ENCODE measurements around the gene CHCHD3.

CHCHD3 gene

DNA sequence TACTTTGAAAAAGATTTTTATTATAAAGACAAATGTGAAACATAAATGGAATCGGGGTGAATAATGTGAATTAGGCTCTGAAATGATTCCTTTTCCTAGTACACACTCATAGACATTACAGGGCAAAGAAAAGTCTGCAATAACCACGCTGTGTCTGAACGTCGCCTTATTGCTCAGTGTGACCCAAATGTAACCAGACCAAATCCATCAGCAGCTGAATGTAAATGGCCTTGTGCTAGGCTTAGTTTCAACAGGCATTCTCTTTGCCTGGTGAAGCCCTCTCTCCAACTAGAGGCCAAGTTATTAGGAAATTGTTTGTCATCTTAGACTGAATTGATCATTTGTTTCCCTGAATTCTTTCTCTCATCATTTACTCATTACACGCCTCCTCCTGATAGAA lies 225.5 kb downstream of the CHCHD3 start:
- DNase-seq: no peak

DNA sequence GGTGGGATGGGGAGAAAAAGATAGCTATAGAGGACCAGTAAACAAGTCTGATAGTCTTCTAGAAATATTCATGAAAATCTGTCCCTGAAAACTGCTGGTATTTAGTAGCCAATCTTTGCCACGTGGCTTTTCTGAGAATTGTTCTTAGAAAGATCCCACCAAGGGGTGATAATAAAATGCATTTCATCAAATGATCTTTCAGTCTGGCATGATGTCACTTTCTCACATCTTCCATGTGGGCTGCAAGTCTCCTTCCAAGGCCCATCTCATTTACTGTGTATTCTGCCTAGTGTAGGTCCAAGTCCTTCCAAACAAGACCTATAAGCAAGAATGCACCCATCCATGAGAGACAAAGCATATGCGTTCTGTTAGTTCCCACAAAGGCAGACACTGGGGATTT lies 226.0 kb downstream of the CHCHD3 start:
- DNase-seq: no peak

DNA sequence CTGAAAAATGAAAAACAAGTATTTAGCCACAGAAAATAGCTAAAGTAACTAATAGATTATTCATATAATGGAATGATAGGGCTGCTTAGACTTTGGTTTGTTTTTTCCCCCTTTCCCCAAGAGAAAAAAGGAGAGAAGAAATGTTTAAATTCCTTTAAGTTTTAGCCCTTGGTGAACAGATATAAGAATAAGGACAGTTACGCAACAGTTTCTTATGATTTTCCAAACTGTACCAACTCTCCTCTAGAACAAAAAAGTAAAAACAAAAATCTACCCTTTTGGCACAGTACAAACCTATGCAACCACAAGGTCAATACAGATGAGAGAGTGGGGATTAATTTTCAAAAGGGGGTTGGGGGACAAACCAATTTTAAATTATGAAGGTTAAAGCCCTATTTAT lies 227.7 kb downstream of the CHCHD3 start:
- no peak for DNase-seq

DNA sequence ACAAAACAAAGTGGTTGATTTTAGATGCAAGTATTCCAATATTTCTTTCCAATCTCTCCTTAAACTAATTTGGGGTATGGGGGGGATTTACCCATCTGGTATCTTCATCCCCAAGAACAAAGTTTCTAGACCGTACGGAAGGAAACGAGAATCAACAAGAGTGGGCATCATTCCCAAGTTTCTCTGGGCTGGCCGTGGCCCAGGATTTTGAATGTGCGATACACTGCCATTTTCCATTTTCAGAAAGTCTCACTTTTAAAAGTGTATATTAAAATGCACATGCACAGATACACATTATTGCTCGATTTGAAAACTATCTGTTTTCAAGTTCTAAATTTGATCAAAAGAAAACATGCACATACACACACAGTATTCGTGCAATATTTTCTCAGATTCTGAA lies 234.5 kb downstream of the CHCHD3 start:
- DNase-seq: no peak

DNA sequence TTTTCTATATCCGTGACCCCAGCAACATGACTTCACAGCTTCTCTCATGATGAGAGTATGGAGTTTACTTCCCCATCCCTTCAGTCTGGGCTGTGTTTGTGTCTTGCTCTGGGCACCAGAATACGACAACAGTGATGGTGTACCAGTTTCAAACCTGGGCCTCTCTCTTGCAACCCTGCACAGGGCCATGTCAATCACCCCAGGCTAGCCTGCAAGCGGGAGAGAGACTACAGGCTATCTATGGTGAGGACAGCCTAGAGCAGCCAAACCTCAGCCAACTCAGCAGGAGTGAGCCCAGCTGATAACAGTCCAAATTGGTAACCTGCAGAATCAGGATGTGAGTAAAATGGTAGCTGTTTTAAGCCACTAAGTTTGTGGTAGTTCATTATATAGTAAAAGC lies 235.8 kb downstream of the CHCHD3 start:
- no peak for DNase-seq

DNA sequence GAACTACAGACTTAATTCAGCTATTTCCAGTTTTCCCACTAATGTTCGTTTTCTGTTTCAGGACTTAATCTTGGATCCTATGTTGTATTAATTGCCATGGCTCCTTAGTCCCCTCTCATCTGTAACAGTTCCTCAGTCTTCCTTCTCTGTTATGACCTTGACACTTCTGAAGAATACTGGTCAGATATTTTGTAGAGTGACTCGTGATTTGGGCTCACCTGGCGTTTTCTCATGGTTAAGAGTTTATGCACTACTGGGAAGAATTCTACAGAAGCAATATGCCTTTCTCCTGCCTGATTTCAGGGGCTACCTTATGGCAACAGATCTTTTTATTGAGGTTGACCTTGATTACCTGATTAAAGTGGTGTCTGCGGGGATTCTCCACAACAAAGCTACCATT lies 239.4 kb downstream of the CHCHD3 start:
- no peak for DNase-seq

DNA sequence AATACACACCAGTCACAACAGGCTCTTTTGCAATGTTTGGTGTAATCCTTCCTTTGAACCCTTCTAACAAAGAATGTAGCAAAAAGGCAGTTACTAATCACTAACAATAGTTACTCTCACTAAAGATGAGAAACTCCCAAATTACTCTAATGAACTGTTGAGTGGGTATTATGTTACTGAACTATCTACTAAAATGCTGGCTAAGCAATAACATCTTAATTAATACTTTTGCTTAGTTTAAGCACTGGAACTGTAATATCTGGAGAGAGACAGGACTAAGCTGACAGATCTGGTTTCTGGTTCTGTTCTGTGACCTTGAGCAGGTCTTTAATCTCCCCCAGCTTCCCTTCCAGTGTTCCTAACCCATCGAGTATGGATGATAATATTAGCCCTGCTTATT lies 241.7 kb downstream of the CHCHD3 start:
- no peak for DNase-seq

DNA sequence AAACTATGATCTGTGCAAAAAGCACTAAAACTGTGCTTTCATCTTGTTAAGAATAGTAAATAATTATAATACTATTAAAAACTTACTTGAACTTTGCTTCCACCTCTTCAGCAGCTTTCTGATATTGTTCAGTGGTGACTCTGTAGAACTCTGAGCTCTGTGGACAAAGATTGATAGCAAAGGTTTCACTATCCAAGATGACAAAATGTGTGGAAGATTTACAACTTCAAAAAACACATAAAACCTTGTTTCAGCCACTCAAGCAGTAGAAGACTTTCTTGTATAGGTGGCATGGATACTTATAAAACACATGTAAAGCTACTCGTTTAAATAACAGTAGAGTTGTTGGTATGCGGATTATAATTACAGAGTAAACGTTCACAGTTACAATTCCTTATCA lies 243.6 kb downstream of the CHCHD3 start:
- DNase-seq: no peak

DNA sequence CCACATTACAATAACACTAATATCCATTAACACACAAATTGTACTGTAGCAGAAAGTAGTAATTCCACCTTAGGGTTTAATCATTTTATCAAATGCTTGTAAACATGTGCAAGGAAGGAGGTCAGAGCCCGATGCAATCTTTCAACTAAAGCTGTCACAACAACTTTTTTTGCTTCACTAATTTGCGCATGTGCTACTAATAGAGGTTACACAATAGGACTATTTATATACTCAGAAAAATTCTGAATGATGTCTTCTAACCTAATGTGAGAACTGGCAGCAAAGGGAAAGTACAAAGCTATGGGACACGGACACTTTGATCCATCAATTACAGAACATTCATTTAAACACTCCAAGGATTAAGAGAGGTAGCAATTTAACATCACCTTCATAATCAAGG lies 244.4 kb downstream of the CHCHD3 start:
- no peak for DNase-seq

DNA sequence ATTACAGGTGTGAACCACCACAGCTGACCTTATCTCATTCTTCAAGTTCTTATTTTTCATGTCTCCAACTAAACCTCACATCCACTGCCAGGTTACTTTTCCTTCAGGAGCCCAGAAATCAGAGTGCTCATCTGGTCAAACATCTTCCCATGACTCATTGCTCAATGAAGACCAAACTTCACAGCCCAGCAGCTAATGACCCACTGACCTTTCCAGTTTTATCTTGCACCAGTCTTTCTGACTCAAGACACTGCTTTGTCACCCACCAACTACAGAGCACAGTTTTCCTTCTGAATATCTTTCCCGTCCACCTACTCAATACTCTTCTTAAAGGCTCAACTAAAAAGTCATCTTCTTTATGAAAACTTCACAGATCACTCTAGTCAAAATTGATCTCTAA lies 245.1 kb downstream of the CHCHD3 start:
- peak; percentile 62 for DNase-seq

DNA sequence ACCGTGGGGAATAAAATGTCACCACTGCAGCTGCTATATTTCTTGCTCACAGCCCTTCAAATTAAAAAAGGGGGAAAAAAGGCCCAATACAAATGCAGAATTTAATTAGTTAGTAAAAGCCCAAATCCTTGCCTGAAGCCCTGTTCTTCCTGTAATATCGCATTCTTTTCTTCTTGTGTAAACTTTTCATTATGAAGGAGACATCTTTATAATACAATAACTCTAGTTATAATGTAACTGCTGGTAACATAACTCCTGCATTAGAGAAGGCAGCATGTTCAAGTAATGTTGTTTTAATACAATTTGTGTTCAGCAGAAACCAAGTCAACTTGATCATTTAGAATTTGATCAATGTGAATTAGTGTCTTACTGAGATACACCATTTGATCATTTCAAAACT lies 250.9 kb downstream of the CHCHD3 start:
- no peak for DNase-seq

DNA sequence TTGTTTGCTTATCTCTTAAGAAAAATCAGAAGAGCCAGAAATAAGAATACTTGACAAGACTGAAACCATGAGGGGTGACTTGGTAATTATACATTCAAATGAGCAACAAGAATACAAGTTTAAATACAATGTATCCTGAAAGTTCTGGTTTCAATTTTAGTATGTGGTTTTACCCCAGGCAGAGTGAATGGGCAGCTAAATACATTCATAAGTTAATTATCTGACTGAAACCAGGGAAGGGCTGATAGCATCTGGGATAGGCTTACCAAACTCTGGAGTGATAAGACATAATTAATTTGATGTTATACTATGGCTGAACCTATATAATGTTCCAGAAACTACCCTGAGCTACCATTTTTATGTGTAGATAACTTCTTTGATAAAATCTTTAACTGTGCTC lies 253.4 kb downstream of the CHCHD3 start:
- DNase-seq: no peak

DNA sequence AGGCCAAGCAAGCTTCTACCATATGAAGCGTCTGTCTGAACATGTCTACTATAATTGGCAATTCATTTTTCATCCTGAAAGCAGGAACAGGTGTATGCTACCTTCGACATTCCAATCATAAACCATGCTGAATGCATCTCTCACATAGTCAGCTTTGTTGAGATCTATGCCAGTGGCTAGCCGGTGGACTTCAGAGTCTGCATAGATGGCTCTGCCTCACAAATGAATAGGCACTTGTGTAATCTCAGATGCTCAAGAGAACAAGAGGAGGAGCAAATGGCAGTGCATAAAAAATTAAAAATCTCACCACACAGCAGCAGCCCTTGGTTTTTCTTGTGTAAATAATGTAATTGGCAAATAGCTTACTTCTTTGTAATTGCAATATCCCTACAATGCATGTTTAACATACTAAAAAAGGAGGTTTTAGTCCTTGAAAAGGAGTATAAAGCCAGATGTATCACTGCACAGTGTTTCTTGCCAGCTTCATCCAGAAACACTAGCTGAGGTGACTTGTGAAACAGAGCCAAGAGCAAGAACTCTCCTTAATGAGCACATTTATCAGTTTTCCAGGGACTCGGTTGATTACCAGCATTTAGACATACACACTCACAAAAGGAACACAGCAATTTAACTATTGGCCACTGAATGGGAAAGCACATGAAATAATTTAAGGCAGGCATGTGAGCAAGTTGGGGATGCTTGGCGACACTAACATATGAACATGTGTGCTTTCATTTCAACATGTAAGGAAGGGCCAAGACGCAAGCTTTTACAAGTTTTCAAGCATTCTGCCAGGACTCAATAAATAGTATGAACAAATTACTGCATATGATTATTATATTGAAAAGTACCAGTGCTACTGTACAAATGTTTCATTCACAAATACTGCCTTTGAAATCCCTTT lies 255.7 kb downstream of the CHCHD3 start:
- DNase-seq: no peak

DNA sequence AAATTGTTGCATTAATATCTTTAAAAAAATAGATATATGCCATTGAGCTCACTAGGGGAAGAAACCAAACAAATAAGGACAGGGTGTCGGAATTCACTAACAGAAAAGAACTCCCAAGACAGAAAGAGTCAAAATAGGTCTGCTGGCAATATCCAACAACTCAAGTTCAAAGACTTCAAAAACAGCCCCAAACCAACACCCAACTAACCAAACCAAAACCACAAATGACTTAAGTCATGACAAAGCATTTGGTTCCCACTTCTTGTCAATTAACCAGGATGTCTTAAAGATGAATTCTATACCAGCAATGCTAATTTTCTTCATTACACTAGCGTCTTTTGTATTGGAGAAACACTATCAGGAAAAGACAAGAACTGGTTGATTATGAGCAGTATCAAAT lies 256.7 kb downstream of the CHCHD3 start:
- DNase-seq: no peak

DNA sequence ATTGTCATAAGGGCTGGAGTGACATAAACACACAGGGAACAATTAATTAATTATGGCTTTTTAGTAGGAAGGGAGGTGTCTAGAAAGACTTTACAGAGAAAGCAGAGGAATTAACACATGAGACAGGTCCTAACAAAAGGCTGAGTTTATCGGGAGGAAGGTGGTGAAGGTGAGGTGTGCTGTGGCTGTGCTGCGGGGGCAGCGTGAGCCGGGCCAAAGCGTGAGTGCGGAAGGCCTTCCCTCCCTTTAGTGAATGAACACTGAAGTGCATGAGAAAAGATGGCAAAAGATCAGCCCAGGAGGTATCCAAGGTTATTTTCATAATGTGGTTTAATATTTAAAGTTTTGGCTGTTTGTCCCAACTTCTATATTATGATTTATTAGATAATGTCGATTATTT lies 262.2 kb downstream of the CHCHD3 start:
- no peak for DNase-seq

DNA sequence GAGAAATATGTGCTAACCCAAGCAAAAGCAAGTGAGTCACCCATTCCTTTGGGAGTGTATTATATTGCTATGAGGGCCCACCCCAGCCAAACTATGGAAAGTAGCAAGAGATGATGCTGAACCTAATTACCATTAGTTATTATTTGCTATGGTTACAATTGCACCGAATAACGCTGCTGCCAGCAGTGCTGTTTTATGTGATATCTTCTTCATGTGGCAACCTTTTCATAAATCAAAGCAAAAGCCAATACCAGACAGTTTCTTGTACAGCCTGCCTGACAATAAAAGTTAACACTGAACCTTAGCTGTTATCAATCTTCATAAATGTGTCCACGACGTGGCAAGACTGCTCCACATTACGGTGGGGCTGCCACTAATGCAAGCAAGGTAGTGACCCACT lies 263.9 kb downstream of the CHCHD3 start:
- no peak for DNase-seq

DNA sequence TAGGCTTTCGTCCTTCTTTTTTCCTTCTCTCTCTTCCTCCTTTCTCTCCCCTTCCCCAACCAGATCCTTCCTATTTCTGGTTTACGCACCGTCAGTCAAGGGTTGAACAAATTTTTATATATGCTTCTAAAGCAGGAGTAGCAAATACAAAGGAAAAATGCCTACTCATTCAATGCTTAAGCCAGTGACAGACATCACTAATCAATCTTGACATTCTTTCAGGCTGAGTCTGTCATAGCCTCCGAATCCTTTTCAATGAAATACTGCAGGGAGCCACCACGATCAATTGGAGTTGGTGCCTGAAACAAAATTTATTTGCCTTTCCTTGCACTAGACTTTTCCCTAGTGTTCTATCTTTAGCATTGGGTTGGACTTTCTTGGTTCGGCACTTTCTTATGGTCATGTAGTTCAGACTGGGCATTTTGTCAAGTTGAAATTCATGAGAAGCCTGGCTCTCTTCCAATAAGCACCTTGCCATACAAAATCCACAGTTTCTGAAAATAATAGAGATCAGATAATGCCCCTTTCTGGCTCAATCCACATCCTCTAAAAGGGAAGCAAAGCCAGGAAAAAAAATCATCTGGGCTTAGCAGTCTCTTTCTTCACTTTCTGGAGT lies 266.1 kb downstream of the CHCHD3 start:
- no peak for DNase-seq

DNA sequence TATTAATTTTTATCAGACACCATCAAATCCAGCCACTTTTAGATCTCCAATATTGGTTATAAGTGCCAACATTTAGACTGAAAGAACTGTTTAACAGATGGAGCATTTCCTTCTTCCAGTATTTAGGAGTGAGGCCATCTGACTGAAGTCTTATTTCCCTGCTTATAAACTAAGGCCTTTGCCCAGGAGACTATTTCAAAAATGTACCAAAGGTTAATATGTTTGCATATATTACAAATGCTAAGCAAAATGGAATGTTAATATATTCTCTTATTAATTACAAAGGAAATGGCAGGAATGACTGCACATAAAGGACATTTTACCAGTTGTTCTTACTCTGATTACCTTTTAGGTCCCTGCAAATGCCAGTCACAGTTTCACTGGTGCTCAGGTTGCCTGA lies 266.8 kb downstream of the CHCHD3 start:
- DNase-seq: no peak

DNA sequence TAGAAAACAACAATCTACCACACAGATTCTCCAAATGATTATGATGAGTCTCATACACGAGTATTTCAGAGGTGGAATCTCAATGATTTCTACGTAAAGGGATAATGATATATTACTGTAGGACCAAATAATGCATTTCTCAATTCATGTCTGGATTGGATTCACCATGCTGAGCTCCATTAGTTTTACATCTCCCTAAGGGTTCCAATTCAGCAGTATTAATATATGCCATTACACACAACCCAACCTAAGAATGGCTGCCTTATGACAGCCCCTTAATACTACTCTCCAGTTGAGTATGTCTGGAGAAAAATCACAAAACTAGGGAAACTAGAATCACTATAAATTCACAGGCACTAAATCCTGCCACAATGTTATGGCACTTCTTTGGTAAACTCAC lies 271.3 kb downstream of the CHCHD3 start:
- no peak for DNase-seq

DNA sequence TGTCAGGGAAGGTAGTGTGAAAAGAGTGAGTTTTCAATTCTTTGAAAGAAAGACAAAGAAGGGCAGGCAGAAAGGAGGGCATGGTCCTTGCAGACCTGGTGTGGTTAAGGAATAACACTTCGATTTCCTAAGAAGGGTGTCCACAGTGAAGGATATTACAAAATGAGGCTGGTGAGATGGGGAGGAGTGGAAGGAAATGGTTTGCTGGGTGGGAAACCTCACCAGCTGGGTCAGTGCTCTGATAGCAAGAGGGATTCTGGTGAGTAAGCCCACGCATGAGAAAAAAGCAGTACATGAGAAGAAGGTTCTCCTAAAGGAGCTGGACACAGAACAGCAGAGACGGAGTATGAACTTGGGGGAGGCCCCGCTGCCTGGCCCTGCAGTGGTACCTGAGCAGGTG lies 275.1 kb downstream of the CHCHD3 start:
- no peak for DNase-seq

DNA sequence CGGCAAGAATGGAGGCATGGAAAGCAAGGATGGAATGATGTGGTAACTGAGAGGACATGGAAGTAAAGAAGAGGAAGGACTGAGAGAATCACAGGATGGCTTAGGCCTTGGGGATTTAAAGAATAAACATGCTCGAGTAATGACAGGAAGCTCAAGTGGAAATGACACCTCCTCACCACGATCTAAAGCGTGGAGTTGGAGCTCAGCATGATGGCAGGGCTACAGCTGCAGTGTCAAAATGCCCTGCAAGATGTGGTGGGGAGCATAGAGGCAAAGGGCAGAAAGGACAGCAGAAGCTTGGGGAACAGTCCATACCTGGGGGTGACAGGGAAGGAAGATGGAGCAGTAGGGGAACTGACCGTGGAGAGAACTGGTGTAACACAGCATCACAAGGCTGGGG lies 276.1 kb downstream of the CHCHD3 start:
- DNase-seq: no peak

DNA sequence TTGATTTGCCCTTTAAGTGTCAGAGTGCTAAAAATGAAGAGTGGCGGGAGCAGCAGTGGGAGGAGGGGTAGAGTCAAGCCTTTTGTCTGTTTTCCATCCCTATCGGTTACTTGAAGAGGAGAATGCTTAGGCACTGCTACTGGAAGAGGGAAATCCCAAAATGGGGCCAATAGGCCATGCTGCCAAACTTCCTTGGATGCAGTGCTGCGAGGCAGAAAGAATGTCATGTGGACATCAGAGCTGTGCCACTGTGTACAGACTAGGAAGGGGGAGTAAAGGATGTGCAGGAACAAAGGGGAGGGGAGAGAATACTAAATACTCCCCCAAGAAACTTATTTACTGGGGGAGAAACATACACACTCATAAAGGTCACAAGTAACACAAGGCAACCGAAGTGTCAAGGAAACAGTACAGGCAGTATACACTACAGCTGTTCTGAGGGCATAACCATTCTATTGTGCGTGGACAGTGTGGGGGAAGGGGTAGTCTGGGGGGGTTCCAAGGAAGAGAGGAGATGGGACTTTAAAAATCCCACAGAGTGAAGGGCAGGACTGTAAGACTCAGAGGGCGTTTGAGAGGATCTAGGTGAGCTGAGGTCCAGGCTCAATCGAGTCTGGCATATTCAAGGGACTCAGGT lies 276.9 kb downstream of the CHCHD3 start:
- no peak for DNase-seq

DNA sequence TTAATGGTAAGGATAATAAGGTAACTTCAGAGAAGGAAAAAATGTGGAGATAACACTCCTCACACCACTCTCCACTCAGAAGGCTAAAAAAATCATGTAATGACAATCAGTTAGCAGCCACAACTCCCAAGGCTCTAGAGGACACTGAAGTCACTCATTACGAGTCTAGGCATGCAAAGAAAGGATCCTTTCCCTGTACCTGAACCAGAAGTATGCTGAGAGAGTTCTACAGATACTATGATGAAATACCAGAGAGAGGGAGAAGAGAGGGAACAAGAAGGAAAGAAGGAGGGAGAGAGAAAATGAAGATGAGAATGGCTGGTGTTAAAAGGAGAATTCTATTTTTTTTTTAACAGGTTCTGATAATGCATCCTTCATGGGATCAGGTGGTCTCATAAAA lies 281.4 kb downstream of the CHCHD3 start:
- DNase-seq: no peak

DNA sequence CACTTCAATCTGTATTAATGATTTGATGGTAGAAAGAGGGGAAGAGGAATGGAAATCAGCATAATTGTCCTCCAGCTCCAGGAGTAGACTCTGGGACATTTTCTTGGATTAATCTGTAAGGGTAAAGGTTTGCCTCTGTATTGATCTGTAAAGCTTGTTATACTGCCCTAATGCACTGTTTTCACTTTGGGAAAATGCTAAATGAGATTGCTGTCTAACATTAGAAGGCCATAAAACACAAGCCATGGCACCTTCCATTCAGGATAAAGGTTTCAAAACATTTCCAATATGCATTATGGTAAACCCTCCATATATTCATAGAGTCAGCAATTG lies 282.8 kb downstream of the CHCHD3 start:
- DNase-seq: no peak

DNA sequence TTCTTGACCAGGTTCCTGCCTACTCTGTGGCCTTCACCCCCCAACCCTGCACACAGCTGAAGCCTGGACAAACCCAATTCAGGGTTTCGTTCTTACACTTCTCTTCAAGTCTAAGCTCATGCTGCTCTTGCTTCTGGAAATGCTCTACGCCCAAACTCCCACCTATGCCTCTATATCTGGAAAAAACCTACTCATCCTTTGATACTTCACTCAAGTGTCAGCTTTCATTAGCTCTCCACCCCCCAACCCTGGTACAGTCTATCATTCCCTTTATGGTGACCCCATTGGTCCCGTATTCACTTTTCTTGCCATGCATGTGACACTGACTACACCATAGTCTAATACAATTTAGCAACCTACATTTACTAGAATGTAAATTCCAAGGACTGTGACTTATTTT lies 284.7 kb downstream of the CHCHD3 start:
- DNase-seq: no peak
